Stimulated activated CD4-positive, alpha-beta T cell treated with anti-CD3 and anti-CD28 coated beads, Interleukin-4, amount 100 ng/mL, for 1 hour (primary cell): Measurements from ENCODE around the gene NRG2.

Source experiments
- DNase-seq: peaks from one replicate; pipeline ENCODE4 v3.0.0-alpha.2; 2020

The NRG2 gene

DNA sequence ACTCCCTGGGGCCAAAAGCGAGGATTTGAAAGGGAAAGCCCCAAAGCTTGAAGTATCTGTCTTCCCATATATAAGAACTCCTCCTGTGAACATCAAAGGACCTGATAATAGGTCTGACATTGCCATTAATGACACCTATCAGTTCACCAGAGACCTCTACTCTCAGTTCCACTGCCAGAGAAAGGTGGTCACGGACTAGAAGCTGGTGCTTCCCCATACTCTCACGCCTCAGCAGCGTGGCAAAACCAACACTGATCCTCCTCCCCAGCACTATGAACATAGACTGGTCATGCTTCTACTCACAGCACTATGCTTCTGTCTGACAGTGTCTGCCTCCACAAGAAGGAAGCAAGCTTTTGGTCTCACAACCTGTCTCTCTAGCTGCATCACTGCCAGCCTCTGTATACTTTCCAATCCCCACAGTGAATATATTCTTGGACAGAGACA lies 37.9 kb downstream of the NRG2 start:
- no peak for DNase-seq

DNA sequence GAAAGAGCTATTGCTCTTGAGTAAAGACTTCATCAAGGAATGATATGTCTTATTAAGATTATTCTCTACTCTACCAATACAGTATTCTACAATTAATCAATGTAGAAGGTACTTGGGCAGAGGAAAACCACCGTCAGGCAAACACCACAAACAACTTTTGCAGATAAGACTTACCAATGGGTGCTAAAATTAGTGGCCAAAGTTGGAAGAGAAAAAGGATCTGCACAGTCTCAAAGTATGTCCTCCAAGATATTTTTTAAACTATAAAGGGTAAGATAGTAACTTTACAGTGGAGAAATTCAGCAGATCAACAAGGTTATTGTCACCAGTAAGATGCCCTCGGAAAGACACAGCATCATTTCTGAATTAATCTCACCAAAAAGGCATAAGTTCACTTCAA lies 38.9 kb downstream of the NRG2 start:
- no peak for DNase-seq

DNA sequence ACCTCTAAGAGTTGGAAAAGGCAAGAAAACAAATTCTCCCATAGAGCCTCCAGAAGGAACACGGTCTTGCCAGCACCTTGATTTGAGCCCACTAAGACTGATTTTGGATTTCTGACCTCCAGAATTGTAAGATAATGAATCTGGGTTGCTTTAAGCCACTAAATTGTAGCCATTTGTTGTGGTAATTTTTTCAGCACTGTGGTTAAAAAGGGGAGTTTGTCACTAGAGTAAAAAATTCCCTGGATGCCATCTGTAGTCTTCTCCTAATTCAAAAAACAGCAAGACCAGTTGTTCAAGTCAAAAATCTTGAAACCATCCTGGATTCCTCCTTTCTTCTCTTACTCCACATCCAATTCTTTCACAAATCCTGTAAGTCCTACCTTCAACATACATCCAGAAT lies 39.6 kb downstream of the NRG2 start:
- DNase-seq, result no peak

GRCh38 chr5:140000332-140000731 lies 42.8 kb downstream of the NRG2 start:
- no peak for DNase-seq

DNA sequence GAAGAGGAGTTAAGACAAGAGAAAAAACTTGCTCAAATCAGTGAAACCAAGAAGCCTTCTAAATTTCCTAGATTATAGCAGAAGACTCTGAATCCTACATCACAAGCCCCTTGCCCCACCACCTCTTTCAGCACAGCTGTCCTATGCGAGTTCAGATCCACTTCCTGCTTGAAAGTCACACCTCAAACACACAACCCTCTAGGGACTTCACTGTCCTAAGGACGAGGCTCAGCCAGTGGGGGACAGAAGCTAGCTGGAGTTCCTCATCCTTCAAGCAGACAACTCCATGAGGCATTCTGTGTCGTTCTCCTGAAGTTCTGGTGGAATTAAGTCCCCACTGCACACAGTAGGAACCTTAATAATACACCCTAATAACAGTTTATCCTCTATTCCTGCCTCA lies 44.3 kb downstream of the NRG2 start:
- DNase-seq, result no peak

- no peak for DNase-seq
Measured at GRCh38 chr5:139997276-139997675, 45.8 kb downstream of the NRG2 start.

DNA sequence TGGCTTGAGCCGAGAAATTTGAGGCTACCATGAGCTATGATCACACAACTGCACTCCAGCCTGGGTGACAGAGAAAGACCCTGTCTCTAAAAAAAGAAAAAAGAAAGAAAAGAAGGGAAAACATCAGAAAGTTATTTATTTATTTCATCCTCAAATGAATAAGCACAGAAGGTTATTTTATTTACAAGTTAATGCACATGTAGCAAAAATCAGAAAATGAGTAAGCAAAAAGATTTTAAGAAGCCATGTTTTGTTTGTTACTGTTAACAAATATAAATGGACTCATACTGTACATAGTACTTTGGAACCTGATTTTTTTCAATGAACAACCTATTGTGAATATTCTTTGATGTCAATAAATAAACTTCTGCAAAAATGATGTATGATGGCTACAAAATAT lies 47.2 kb downstream of the NRG2 start:
- DNase-seq, result no peak

DNA sequence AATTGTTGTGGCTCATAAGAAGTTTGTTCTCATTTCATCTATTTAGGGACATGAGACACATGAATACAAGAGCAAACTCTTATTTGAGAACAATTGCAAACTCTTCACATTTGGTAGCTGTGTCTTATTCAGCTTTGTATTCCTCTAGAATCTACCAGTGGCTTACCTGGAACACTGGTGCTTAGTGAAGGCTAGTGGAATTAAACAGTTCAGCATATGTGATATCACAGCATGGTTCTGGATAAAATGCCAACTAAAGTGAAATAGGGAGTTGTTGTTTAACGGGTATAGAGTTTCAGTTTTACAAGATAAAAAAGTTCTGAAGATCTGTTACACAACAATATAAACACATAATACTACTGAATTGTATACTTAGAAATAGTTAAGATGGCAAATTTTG lies 48.9 kb downstream of the NRG2 start:
- no peak for DNase-seq

DNA sequence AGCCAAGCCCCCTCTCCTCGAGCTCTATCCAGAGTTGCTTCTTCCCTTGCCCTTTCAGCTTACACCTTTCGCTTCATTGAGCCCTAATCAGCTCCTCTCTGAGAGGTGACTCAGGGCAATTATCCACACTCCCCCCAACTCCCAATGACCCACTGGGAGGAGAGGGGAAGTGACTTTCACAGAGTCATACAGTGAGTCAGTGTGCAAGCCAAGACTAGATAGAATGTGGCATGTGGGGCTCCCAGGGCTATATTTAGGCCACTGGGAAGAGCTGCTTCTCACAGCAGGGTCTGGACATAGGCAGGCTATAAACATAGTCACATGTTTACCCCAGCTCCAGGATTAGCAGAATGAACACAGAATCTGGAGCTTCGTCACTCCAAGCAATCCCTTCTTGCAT lies 57.4 kb downstream of the NRG2 start:
- DNase-seq, result no peak

DNA sequence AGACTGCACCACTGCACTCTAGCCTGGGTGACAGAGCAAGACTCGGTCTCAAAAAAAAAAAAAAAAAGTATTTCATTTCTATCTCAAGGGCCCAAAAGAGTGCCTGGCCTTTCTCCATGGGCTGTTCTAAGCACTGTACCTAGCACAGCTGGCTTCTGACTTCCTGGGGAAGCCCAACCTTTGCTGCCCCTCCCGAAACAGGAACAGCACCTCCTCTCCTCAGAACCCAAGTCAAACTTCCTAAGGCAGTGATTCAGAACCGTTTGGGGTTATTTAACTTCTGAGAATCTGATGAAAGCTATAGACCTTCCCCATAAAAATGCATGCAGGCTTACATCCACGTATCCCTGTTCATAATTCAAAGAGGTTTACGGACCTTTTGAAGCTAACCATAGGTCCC lies 57.8 kb downstream of the NRG2 start:
- no peak for DNase-seq

DNA sequence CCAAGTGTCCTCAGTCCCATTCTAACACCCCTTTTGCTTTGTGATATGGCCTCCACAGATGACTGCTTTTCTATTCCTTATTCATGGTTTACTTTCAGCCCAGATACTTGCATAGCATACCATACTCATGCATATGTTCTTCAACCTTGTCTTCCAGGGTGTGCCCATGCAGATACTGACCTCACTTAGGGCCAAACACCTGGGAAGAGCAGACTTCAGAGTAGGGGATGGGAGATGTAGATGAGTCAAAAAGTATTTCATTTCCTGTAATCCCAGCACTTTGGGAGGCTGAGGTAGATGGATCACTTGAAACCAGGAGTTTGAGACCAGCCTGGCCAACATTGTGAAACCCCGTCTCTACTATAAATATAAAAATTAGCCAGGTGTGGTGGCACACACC lies 58.3 kb downstream of the NRG2 start:
- no peak for DNase-seq

GRCh38 chr5:139982975-139983240 lies 60.2 kb downstream of the NRG2 start:
- no peak for DNase-seq

- DNase-seq, result no peak
Measured at GRCh38 chr5:139982157-139982974, 60.7 kb downstream of the NRG2 start.

DNA sequence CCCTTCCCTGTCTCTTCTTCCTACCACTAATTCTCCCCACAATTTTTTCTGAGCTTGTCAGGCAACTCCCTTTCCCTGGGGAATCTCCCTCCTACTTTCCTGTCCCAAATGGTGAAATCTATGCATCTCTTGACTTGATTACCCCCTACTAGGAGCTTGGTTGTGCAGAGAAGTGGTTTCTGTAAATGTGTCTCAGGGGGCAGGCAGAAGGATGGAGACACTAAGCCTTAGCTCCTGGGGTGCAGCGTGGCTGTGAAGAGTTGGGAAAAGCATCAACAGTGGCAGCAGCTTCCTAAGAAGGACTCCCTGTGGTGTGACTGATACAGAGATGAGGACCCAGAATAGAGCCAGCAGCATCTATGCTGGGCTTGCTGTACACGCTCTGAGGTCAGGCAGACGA lies 62.3 kb downstream of the NRG2 start:
- DNase-seq, result no peak

DNA sequence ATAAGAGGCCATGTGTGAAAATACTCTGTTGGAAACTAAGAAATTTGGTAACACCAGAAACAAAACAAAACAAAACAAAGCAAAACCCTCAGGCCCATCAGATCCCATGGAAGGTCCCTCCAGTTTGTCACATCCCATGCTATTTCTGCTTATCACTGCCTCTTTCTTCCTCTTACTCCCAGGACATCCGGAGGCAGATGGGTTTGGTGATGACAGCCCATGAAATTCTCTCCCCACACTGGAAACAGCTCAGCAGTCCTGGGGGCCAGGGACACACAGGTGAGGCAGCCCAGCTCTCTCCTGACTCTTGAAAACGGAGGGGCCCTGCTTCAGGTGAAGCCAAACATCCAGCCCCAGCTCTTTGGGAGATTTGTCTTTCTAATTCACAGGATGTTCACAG lies 63.2 kb downstream of the NRG2 start:
- no peak for DNase-seq

DNA sequence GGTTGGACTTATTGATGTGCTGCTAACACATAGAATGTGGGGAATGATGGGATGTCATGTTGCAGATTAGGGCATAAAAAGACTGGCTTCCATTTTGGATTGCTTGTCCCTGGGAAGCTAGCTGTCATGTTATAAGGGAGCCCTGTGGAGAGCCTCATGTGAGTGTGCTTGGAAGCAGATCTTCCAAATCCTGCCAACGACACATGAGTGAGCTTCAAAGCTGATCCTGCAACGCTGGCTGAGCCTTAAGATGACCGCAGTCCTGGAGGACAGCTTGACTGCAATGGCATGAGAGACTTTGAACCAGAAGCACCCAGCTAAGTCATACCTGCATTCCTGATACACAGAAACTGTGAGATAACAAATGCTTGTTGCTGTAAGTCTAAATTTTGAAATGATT lies 63.6 kb downstream of the NRG2 start:
- DNase-seq, result no peak

GRCh38 chr5:139976703-139977102 lies 66.4 kb downstream of the NRG2 start:
- DNase-seq, result no peak

DNA sequence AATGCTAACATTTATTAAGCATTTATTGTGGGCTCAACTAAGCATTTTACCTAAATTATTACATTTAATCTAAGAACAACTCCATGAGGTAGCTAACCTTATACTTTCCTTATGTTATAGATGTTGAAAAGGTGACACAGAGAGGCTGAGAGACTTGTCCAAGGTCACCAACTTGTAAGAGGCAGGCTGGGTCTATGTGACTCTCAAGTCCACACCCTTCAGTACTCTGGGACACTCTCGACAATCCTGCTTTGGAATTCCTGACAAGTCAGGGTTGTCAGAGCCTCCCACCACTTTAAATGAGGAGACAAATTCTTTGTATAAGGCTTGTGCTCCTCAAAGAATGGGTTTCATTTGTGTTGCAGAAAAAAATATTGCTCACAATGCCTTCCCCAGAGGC lies 67.2 kb downstream of the NRG2 start:
- no peak for DNase-seq

DNA sequence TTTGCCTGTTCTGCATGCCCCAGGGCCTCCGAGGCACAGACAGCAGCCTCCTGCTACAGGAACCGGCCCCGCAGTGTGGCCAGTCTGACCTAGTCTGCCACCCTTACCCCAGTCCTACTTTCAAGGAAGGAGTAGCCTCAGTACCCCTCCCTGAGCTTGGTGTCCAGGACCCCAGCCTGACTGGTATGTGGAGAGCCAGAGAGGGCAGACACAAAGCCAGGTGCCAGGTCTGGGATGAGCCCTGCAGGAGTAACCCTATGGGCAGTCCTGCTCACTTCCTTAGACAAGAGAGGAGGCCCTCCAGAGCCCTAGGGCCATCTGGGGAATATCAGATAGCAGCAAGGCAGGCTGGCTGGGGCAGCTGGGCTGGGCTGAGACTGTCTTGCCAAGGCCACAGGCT lies 67.8 kb downstream of the NRG2 start:
- DNase-seq, result no peak

- no peak for DNase-seq
Measured at GRCh38 chr5:139974661-139975060, 68.4 kb downstream of the NRG2 start.

DNA sequence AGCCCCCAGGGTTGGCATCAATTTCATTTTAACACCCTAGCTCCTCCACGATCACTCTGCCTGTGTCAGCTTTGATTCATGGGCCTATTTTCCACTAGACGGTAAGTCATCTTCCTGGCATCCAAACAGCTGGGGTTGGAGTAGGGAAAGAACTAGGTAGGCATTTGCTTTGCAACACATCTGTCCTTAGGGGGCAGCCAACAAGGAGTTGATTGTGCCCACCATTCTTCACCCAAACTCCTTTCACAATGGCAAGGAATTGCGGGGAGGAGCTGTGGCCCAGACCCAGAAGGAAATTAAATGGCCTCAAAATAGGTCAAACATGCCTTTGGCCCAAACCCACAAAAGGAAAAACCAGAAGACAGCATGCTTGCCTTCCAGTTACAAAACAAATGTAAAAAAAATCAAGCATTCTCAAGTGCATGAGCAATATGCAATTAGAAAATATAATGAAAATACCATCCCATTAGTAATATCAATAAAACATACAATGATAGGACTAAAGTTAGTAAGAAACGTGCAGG lies 71.8 kb downstream of the NRG2 start:
- no peak for DNase-seq

DNA sequence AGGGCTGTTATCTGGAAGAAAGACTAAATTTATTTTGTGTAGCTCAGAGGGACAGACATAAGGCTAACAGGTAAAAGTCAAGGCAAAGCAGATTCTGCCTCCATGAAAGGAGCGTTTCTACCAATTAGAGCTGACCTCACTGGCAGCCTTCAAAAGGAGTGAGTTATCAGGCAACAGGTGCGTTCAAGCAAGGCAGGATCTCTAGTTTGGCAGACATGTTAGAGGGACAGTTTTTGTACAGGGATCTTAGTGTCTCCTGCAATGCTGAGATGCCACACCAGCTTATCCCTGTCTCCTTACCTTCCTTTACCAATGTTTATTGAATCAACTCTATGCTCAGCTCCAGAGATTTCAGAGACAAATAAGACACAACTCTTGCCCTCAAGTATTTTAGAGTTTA lies 73.8 kb downstream of the NRG2 start:
- no peak for DNase-seq

GRCh38 chr5:139968547-139969261 lies 74.4 kb downstream of the NRG2 start:
- peak; percentile 91 for DNase-seq

DNA sequence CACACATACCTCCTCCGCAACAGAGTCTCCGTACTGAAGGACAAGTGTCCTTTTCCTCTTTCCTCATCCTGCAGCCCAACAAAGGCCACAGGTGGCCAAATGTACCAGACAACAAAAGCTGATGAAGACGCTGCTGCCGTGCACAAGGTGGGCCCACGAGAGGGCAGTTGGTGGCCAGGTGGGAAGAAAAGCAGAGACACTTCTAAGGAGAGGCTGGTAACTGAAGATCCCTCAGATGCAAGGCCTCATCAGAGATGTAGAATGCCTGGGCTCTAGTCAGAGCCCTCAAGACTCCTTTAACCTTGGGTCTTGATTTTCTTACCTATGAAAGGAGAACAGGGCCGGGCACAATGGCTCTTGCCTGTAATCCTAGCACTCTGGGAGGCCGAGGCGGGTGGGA lies 75.7 kb downstream of the NRG2 start:
- DNase-seq, result no peak

DNA sequence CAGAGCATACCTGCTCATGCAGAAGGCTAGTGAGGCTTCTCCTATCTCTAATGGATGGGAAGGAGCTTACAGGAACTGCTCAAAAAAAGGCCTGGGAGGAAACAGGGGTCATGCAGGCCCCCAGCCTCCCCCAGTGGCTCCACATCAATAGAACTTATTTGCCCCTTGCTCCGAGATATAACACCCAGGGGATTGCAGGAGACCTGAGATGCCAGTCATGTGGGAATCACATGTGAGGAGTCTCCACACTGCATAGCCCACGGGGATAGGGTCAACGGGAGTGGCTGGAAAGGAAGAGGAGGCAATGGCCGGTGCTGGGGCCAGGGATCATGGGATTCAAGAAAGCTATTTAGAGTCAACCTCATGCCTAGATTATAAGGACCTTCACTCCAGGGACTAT lies 76.2 kb downstream of the NRG2 start:
- DNase-seq, result no peak
